B cell (primary cell): ENCODE measurements around the gene CCDC24. TPM values are rescaled to one million over a fixed set of nuclear protein-coding genes. Genes with fewer than 3 reads are reported as not detected.

Experiments
- ATAC-seq: fragments of 200-7000 bp; cut with Tn5 transposase; one replicate; pipeline ENCODE4 v1.10.0; 2021; ENCODE audit warnings: low read depth, mild to moderate bottlenecking, moderate number of reproducible peaks, moderate library complexity
- CTCF ChIA-PET: fragments of 350-600 bp; sonication (Branson Sonifier 250); formaldehyde crosslinking; loops from one replicate; lab custom pipeline; 2021; ENCODE audit warnings: antibody characterized with exemption, inconsistent platforms; lab: Charles Lee
- POLR2A ChIA-PET: fragments of 350-600 bp; sonication (Branson Sonifier 250); formaldehyde crosslinking; loops from one replicate; lab custom pipeline; 2021; ENCODE audit warnings: antibody characterized with exemption; lab: Charles Lee
- DNase-seq: peaks from one replicate; pipeline ENCODE4 v3.0.0; 2013
- H2AFZ ChIP-seq: 2 replicates; pipeline ENCODE4 v1.6.1; 2012; ENCODE audit warnings: mild to moderate bottlenecking, low read depth, low read length; ENCODE audit not compliant: insufficient read depth, poor library complexity, severe bottlenecking
- H3K27ac ChIP-seq, 2 donors: 1 replicate in 1 of 2; 2 replicates in 1 of 2; pipeline ENCODE4 v1.5.1; 2012 to 2013; ENCODE audit warnings: low read length in 2 of 2, mild to moderate bottlenecking in 2 of 2, moderate library complexity in 1 of 2
- H3K27me3 ChIP-seq, 4 experiments: fragments of 200-600 bp in 1 of 4; sonication (generic) in 1 of 4; replicated peaks in 1 of 4; 1 replicate in 2 of 4; 2 replicates in 2 of 4; pipeline versions ENCODE4 v1.6.1 to v1.7.0; 2013 to 2016; ENCODE audit warnings: low read length in 3 of 4, mild to moderate bottlenecking in 2 of 4, mixed read lengths in 1 of 4, moderate library complexity in 1 of 4; ENCODE audit not compliant: insufficient read depth in 4 of 4, control insufficient read depth in 3 of 4; ENCODE audit errors: control extremely low read depth in 1 of 4
- H3K36me3 ChIP-seq, 2 experiments: replicated peaks in 1 of 2; 1 replicate in 1 of 2; 2 replicates in 1 of 2; pipeline versions ENCODE4 v1.6.1 to v1.7.1; 2013; ENCODE audit warnings: low read length in 1 of 2; ENCODE audit not compliant: insufficient read depth in 2 of 2, control insufficient read depth in 1 of 2; ENCODE audit errors: control extremely low read depth in 1 of 2, extremely low read depth in 1 of 2
- H3K4me1 ChIP-seq, 2 donors: fragments of 200-600 bp in 1 of 2; sonication (generic) in 1 of 2; 1 replicate in 1 of 2; 2 replicates in 1 of 2; pipeline versions ENCODE4 v1.5.1 to v1.6.1; 2013 to 2017; ENCODE audit warnings: low read length in 2 of 2; ENCODE audit not compliant: control insufficient read depth in 2 of 2, insufficient read depth in 2 of 2
- H3K4me2 ChIP-seq: replicated peaks from 2 replicates; pipeline ENCODE3; 2012; ENCODE audit warnings: mild to moderate bottlenecking, low read depth, low read length; ENCODE audit not compliant: poor library complexity, severe bottlenecking
- H3K4me3 ChIP-seq, 5 experiments: fragments of 200-600 bp in 1 of 5; sonication (generic) in 1 of 5; 1 replicate in 3 of 5; 2 replicates in 2 of 5; pipeline versions ENCODE4 v1.5.1 to v1.7.0; 2011 to 2016; ENCODE audit warnings: low read length in 4 of 5, mild to moderate bottlenecking in 4 of 5, low read depth in 2 of 5, control low read depth in 1 of 5, moderate library complexity in 1 of 5; ENCODE audit not compliant: insufficient read depth in 1 of 5; ENCODE audit errors: control extremely low read depth in 1 of 5, extremely low read depth in 1 of 5
- H3K79me2 ChIP-seq: fragments of 200-600 bp; sonication (generic); one replicate; pipeline ENCODE4 v1.6.0; 2016; ENCODE audit warnings: low read length; ENCODE audit not compliant: control insufficient read depth, insufficient read depth
- H3K9ac ChIP-seq: fragments of 200-600 bp; sonication (generic); 2 replicates; pipeline ENCODE4 v1.6.1; 2017; ENCODE audit warnings: mild to moderate bottlenecking, low read length, moderate library complexity
- H3K9me3 ChIP-seq, 3 donors: one replicate each; pipeline versions ENCODE4 v1.6.1 to v1.7.1; 2013; ENCODE audit warnings: low read length in 2 of 3; ENCODE audit not compliant: control insufficient read depth in 2 of 3, insufficient read depth in 1 of 3; ENCODE audit errors: control extremely low read depth in 1 of 3
- H4K20me1 ChIP-seq: 2 replicates; pipeline ENCODE4 v1.6.0; 2012; ENCODE audit warnings: mild to moderate bottlenecking, low read length; ENCODE audit not compliant: insufficient read depth, control insufficient read depth, poor library complexity, severe bottlenecking
- H3K27ac Mint-ChIP-seq: one replicate; pipeline ENCODE4 v1.8.0; 2021; ENCODE audit warnings: mixed read lengths
- H3K27me3 Mint-ChIP-seq: one replicate; pipeline ENCODE4 v1.8.0; 2021; ENCODE audit warnings: mixed read lengths
- H3K4me1 Mint-ChIP-seq: one replicate; pipeline ENCODE4 v1.8.0; 2021; ENCODE audit warnings: mixed read lengths
- H3K4me3 Mint-ChIP-seq: one replicate; pipeline ENCODE4 v1.8.0; 2021; ENCODE audit warnings: mixed read lengths
- H3K9me3 Mint-ChIP-seq: one replicate; pipeline ENCODE4 v1.8.0; 2022; ENCODE audit warnings: mixed read lengths; ENCODE audit not compliant: insufficient read depth
- CTCF ChIP-seq: fragments of 200-600 bp; IDR thresholded peaks from one replicate; pipeline ENCODE4 v1.8.0; 2022; ENCODE audit warnings: antibody characterized with exemption, mild to moderate bottlenecking
- EZH2 ChIP-seq: IDR thresholded peaks from 2 replicates; pipeline ENCODE4 v1.6.1; 2012; ENCODE audit warnings: borderline replicate concordance, low read depth, mild to moderate bottlenecking, moderate library complexity, low read length; ENCODE audit not compliant: insufficient read depth, poor library complexity, severe bottlenecking
- WGBS: methylation state at CpG from one replicate; pipeline ENCODE4 v1.1.5; 2013; ENCODE audit warnings: missing lambda C conversion rate; ENCODE audit not compliant: insufficient coverage; 5-methylcytosine and 5-hydroxymethylcytosine counted together
- intact Hi-C: fragments of 100-400 bp; cut with micrococcal nuclease; formaldehyde crosslinking; loops from one replicate; pipeline ENCODE4 v1.10.0; 2022
- polyA plus RNA-seq: library from polyadenylated mRNA; depleted of rRNA; stranded (reverse); fragments of >200 nt; gene quantifications from 2 replicates; pipeline ENCODE4 v1.2.3, GENCODE V29; 2012
- total RNA-seq, 2 donors: library from RNA; stranded (reverse); fragments of 120-200 nt in 1 of 2; gene quantifications; 1 replicate in 1 of 2; 2 replicates in 1 of 2; pipeline versions ENCODE4 v1.2.3 to v1.2.4, GENCODE V29; 2013 to 2022

The CCDC24 gene
- total and polyA plus RNA-seq, 2 donors (not counting 1 experiment from before 2014, with no cell fraction given), result 10.1 to 18.4 TPM

GRCh38 chr1:43963006-43963405 is 28.4 kb upstream of the CCDC24 start:
- Histone ChIP-seq H3K9me3 (no peaks in the 10 kb centered on the region), H3K27ac (no peak overlapping the region), H3K4me3 (no peak overlapping the region), H3K9ac (no peak overlapping the region), H3K36me3 (peaks cover 0 to 12% of the 10 kb centered on the region in 2 experiments), H4K20me1 (no peaks in the 10 kb centered on the region), H3K79me2 (no peaks in the 10 kb centered on the region), H3K4me1 (no peaks in the 10 kb centered on the region), H3K27me3 (no peaks in the 10 kb centered on the region), H2AFZ (no peak overlapping the region), H3K4me2 (no peak overlapping the region)
- CTCF ChIA-PET, result no interaction called here
- DNase-seq, result no peak
- intact Hi-C loops, result no loop called here
- Mint-ChIP-seq H3K27ac (no peak overlapping the region), H3K27me3 (no peaks in the 10 kb centered on the region), H3K9me3 (no peaks in the 10 kb centered on the region), H3K4me1 (no peaks in the 10 kb centered on the region), H3K4me3 (no peak overlapping the region)
- TF ChIP-seq EZH2 (no peak), CTCF (no peak)
- 97% methylated on average over 3 of the region's 3 CpGs for WGBS
- ATAC-seq, result no peak
- POLR2A ChIA-PET, result no interaction called here

GRCh38 chr1:43963890-43964289 is 27.5 kb upstream of the CCDC24 start:
- Histone ChIP-seq H3K4me2 (no peak overlapping the region), H3K9me3 (no peaks in the 10 kb centered on the region), H3K27ac (no peak overlapping the region), H3K4me3 (no peak overlapping the region), H3K4me1 (no peaks in the 10 kb centered on the region), H3K36me3 (peaks cover 0 to 5% of the 10 kb centered on the region in 2 experiments), H3K9ac (no peak overlapping the region), H3K27me3 (no peaks in the 10 kb centered on the region), H4K20me1 (no peaks in the 10 kb centered on the region), H2AFZ (no peak overlapping the region), H3K79me2 (no peaks in the 10 kb centered on the region)
- ChIA-PET CTCF (interaction anchor here (0.9 kb wide), 1 partner anchor 9 kb away, joined by 3 read pairs; no protein-coding TSS in a partner anchor), POLR2A (no interaction called here)
- DNase-seq (no peak), ATAC-seq (no peak)
- no peak for TF ChIP-seq EZH2
- no peak for TF ChIP-seq CTCF
- Mint-ChIP-seq H3K4me3 (no peak overlapping the region), H3K4me1 (no peaks in the 10 kb centered on the region), H3K9me3 (no peaks in the 10 kb centered on the region), H3K27me3 (no peaks in the 10 kb centered on the region), H3K27ac (no peak overlapping the region)
- WGBS, result 87% methylated on average over 3 of the region's 5 CpGs
- intact Hi-C loops, result no loop called here
